Kidney (tissue), 14 donors: ENCODE data around the gene HNMT. TPM values are rescaled to one million over a fixed set of nuclear protein-coding genes. Genes with fewer than 3 reads are reported as not detected.

ENCODE experiments used
- DNase-seq, 5 donors: peaks; one replicate each; pipeline ENCODE4 v3.0.0-alpha.2; 2013 to 2020
- FAIRE-seq: peaks from 2 replicates; lab custom pipeline; 2012; peaks lifted over from hg19 to GRCh38; lab: Jason Lieb, UNC
- H3K27ac ChIP-seq, 2 donors: one replicate each; pipeline ENCODE4 v1.7.0; 2013; ENCODE audit warnings: low read depth in 2 of 2, low read length in 2 of 2, inconsistent platforms in 1 of 2
- H3K27me3 ChIP-seq: one replicate; pipeline ENCODE4 v1.7.1; 2013; ENCODE audit warnings: low read length, inconsistent platforms; ENCODE audit not compliant: control insufficient read depth, insufficient read depth
- H3K36me3 ChIP-seq, 3 donors: one replicate each; pipeline versions ENCODE4 v1.7.0 to v1.7.1; 2013; ENCODE audit warnings: low read length in 3 of 3, control low read depth in 1 of 3, inconsistent platforms in 1 of 3; ENCODE audit not compliant: insufficient read depth in 3 of 3, control insufficient read depth in 2 of 3
- H3K4me1 ChIP-seq, 3 donors: one replicate each; pipeline versions ENCODE4 v1.7.0 to v1.7.1; 2013; ENCODE audit warnings: low read length in 3 of 3, inconsistent platforms in 1 of 3, low read depth in 1 of 3; ENCODE audit not compliant: control insufficient read depth in 2 of 3, insufficient read depth in 2 of 3
- H3K4me3 ChIP-seq, 3 donors: one replicate each; pipeline versions ENCODE4 v1.7.0 to v1.8.1; 2013; ENCODE audit warnings: low read length in 3 of 3, control low read depth in 1 of 3, inconsistent platforms in 1 of 3
- H3K9ac ChIP-seq, 3 donors: one replicate each; pipeline versions ENCODE4 v1.7.0 to v1.7.1; 2013; ENCODE audit warnings: low read length in 3 of 3, control low read depth in 1 of 3, inconsistent platforms in 1 of 3
- H3K9me3 ChIP-seq, 3 donors: one replicate each; pipeline versions ENCODE4 v1.7.0 to v1.7.1; 2013; ENCODE audit warnings: low read length in 3 of 3, control low read depth in 1 of 3, inconsistent platforms in 1 of 3; ENCODE audit not compliant: control insufficient read depth in 2 of 3, insufficient read depth in 1 of 3
- intact Hi-C: fragments of 100-400 bp; cut with DNase I; formaldehyde crosslinking; loops from one replicate; pipeline ENCODE4 v1.11.1; 2022
- polyA plus RNA-seq: library from polyadenylated mRNA; stranded (reverse); fragments of 350-450 nt; fragmentation: Illumina TruSeq; extraction: RNeasy Lipid Tissue Mini Kit (QIAGEN cat#74804); gene quantifications from one replicate; pipeline ENCODE4 v1.2.3, GENCODE V29; 2014; ENCODE audit warnings: low read depth, low replicate concordance; ENCODE audit not compliant: insufficient read depth
- total RNA-seq: library from RNA; stranded (reverse); fragmentation: NEBNext Ultra II Directional; extraction: Animal tissue kit (Norgen Biotek cat#: 25700); gene quantifications from one replicate; pipeline ENCODE4 v1.2.1, GENCODE V29; 2021
- TF ChIP-seq, protein P1 (sequence below): IDR thresholded peaks from 3 replicates; pipeline ENCODE4 v1.5.1; 2012; ENCODE audit warnings: mild to moderate bottlenecking, moderate library complexity, borderline replicate concordance; ENCODE audit not compliant: insufficient read depth; ENCODE audit errors: extremely low read depth
- donor health status: control.
- donor health status: control.
- donor health status: control.
- donor health status: control.
- donor health status: control.
- donor health status: DM: yes; HTN: yes; CAD: no.
- donor health status: Normal renal cell carcinoma (clear cell type).

Gene HNMT
- total and polyA plus RNA-seq, 2 donors from 2014 or later = 61.6 to 69.2 TPM

DNA sequence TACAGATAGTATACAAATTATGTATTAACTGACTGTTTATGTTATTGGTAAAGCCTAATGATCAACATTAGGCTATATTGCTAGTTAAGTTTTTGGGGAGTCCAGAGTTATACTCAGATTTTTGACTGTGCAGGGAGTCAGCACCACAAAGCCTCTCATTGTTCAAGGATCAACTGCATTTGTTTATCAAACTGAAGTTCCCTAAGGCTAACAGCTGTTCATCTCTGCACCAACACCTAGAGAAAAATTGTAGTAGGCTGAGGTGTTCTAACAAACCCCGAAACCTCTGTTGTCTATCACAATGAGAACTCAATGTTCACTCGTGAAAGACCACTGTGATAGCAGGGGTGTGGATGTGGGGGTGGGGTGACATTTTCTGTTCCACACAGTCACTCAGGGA, 97.7 kb downstream of the HNMT start:
- Histone ChIP-seq H3K27ac (no peak overlapping the region), H3K9me3 (no peaks in the 10 kb centered on the region), H3K36me3 (no peaks in the 10 kb centered on the region), H3K4me3 (no peak overlapping the region), H3K27me3 (no peaks in the 10 kb centered on the region), H3K9ac (no peak overlapping the region), H3K4me1 (no peaks in the 10 kb centered on the region)
- TF ChIP-seq, protein P1, sequence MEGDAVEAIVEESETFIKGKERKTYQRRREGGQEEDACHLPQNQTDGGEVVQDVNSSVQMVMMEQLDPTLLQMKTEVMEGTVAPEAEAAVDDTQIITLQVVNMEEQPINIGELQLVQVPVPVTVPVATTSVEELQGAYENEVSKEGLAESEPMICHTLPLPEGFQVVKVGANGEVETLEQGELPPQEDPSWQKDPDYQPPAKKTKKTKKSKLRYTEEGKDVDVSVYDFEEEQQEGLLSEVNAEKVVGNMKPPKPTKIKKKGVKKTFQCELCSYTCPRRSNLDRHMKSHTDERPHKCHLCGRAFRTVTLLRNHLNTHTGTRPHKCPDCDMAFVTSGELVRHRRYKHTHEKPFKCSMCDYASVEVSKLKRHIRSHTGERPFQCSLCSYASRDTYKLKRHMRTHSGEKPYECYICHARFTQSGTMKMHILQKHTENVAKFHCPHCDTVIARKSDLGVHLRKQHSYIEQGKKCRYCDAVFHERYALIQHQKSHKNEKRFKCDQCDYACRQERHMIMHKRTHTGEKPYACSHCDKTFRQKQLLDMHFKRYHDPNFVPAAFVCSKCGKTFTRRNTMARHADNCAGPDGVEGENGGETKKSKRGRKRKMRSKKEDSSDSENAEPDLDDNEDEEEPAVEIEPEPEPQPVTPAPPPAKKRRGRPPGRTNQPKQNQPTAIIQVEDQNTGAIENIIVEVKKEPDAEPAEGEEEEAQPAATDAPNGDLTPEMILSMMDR = no peak
- FAIRE-seq (no peak), DNase-seq (no peak)
- intact Hi-C loops = no loop called here

DNA sequence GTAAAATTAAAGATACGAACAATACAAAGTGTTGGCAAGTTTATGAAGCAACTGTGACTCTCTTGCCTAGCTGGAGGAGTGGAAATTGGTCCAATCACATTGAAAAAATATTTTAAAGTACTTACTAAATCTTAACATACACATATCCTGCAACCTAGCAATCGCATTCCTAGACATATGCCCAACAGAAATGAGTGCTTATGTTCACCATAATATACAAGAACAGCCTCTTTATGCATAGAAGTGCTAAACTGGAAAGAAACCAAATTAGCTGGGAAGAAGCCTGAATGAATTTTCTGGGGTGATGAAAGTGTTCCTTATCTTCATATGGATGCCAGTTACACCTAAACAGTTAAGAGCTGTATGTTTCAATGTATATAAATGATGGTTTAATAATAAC, 98.9 kb downstream of the HNMT start:
- Histone ChIP-seq H3K27ac (no peak overlapping the region), H3K36me3 (no peaks in the 10 kb centered on the region), H3K27me3 (no peaks in the 10 kb centered on the region), H3K9ac (no peak overlapping the region), H3K4me3 (no peak overlapping the region), H3K9me3 (no peaks in the 10 kb centered on the region), H3K4me1 (no peaks in the 10 kb centered on the region)
- TF ChIP-seq, protein P1 = no peak
- FAIRE-seq = no peak
- intact Hi-C loops = no loop called here
- DNase-seq = no peak
